Measurements from ENCODE around the gene SNU13. TPM values are rescaled to one million over a fixed set of nuclear protein-coding genes. Genes with fewer than 3 reads are reported as not detected.

Gene SNU13
- total RNA-seq, 4 donors from 2014 or later, result 113 to 159 (median 126) TPM

DNA sequence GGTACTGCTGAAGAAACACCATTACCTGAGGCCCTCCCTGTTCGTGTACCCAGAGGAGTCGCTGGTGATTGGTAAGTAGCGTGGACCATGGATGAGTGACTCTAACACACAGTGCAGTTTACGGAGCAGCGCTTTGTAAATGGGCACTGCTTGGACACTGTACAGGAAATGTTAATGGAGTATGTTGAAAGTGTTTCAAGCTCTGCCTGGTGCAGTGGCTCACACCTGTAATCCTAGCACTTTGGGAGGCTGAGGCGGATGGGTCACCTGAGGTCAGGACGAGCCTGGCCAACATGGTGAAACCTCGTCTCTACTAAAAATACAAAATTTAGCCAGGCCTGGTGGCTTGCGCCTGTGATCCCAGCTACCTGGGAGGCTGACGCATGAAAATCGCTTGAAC is 37.8 kb downstream of the SNU13 start:
- Histone ChIP-seq H3K4me3 (no peak overlapping the region), H3K9me3 (no peaks in the 10 kb centered on the region), H3K27ac (no peak overlapping the region), H3K27me3 (no peaks in the 10 kb centered on the region), H3K36me3 (peaks cover 96% of the 10 kb centered on the region), H3K4me1 (no peaks in the 10 kb centered on the region)
- TF ChIP-seq, protein P1, sequence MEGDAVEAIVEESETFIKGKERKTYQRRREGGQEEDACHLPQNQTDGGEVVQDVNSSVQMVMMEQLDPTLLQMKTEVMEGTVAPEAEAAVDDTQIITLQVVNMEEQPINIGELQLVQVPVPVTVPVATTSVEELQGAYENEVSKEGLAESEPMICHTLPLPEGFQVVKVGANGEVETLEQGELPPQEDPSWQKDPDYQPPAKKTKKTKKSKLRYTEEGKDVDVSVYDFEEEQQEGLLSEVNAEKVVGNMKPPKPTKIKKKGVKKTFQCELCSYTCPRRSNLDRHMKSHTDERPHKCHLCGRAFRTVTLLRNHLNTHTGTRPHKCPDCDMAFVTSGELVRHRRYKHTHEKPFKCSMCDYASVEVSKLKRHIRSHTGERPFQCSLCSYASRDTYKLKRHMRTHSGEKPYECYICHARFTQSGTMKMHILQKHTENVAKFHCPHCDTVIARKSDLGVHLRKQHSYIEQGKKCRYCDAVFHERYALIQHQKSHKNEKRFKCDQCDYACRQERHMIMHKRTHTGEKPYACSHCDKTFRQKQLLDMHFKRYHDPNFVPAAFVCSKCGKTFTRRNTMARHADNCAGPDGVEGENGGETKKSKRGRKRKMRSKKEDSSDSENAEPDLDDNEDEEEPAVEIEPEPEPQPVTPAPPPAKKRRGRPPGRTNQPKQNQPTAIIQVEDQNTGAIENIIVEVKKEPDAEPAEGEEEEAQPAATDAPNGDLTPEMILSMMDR (IDR thresholded peaks at IDR 0.05), result no peak
- TF ChIP-seq EP300 (IDR thresholded peaks at IDR 0.05), result no peak
- TF ChIP-seq POLR2AphosphoS5 (IDR thresholded peaks at IDR 0.05), result no peak
- TF ChIP-seq POLR2A (IDR thresholded peaks at IDR 0.05), result no peak
- whole genome bisulfite sequencing, result 95% methylated on average over 11 of the region's 11 CpGs
- no peak for DNase-seq (ENCODE audit: low spot score in 2 of 2)

DNA sequence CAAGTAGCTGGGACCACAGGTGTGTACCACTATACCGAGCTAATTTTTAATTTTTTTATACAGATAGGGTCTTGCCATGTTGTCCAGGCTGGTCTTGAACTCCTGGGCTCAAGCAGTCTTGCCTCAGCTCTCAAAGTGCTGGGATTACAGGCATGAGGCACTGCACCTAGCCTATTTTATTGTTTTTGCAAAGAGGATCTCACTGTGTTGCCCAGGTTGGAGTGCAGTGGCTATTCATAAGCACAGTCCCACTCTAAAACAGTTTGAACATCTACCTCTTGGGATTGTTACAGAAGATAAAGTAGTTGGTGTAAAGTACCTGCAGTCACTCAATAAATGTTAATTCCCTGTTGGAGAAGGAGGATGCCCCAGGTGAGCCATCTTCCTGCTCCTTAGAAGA is 38.4 kb downstream of the SNU13 start:
- Histone ChIP-seq H3K4me3 (no peak overlapping the region), H3K4me1 (no peaks in the 10 kb centered on the region), H3K27ac (no peak overlapping the region), H3K27me3 (no peaks in the 10 kb centered on the region), H3K36me3 (peaks cover 96% of the 10 kb centered on the region), H3K9me3 (no peaks in the 10 kb centered on the region)
- DNase-seq (ENCODE audit: low spot score in 2 of 2), result no peak
- WGBS, result 100% methylated on average over 1 of the region's 1 CpG
- TF ChIP-seq POLR2A (IDR thresholded peaks at IDR 0.05) (no peak), EP300 (IDR thresholded peaks at IDR 0.05) (no peak), POLR2AphosphoS5 (IDR thresholded peaks at IDR 0.05) (no peak)
- TF ChIP-seq, protein P1 (IDR thresholded peaks at IDR 0.05), result no peak

DNA sequence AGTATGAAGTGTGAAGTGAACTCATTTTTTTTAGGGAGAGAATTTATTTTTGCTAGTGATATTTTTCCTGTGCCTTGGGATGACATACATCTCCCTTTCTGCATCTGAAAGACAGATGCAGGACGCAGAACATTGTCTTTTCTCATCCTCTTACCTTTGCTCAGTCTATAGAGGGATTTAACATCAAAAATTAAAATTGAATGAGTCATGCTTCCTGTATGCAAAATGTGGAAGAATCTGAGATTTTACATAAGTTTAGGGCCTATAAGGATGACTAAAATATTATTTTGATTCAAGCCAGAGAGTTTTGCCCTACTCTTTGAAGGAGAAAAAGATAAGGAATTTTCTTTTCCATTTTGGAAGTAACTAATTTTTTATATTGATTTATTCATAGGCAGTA is 40.2 kb downstream of the SNU13 start:
- Histone ChIP-seq H3K36me3 (peaks cover 95% of the 10 kb centered on the region), H3K4me3 (no peak overlapping the region), H3K27me3 (no peaks in the 10 kb centered on the region), H3K27ac (no peak overlapping the region), H3K9me3 (no peaks in the 10 kb centered on the region), H3K4me1 (no peaks in the 10 kb centered on the region)
- WGBS, result 90% methylated on average over 1 of the region's 1 CpG
- no peak for DNase-seq (ENCODE audit: low spot score in 2 of 2)
- TF ChIP-seq POLR2A (IDR thresholded peaks at IDR 0.05) (no peak), POLR2AphosphoS5 (IDR thresholded peaks at IDR 0.05) (no peak), EP300 (IDR thresholded peaks at IDR 0.05) (no peak)
- TF ChIP-seq, protein P1 (IDR thresholded peaks at IDR 0.05), result no peak

DNA sequence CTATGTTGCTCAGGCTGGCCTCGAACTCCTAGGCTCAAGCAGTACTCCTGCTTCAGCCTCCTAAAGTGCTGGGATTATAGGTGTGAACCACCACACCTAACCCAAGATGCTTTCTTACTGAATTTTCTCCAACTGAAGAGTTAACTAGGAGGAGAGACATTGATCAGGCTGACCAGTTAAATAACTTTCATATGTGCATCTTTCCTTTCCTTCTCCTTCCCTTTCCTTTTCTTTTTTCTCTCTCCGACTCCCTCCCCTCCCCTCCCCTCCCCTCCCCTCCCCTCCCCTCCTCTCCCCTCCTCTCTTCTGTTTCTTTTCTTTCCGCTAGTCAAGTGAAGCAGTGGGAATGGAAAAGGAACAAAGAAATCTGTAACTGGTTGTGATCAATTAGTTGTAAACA is 40.9 kb downstream of the SNU13 start:
- Histone ChIP-seq H3K4me3 (no peak overlapping the region), H3K27me3 (no peaks in the 10 kb centered on the region), H3K4me1 (peaks cover under 1% of the 10 kb centered on the region), H3K36me3 (peaks cover 95% of the 10 kb centered on the region), H3K9me3 (no peaks in the 10 kb centered on the region), H3K27ac (no peak overlapping the region)
- no peak for DNase-seq (ENCODE audit: low spot score in 2 of 2)
- WGBS, result 72% methylated on average over 3 of the region's 3 CpGs
- TF ChIP-seq, protein P1 (IDR thresholded peaks at IDR 0.05), result no peak
- TF ChIP-seq POLR2A (IDR thresholded peaks at IDR 0.05) (no peak), POLR2AphosphoS5 (IDR thresholded peaks at IDR 0.05) (no peak), EP300 (IDR thresholded peaks at IDR 0.05) (no peak)

DNA sequence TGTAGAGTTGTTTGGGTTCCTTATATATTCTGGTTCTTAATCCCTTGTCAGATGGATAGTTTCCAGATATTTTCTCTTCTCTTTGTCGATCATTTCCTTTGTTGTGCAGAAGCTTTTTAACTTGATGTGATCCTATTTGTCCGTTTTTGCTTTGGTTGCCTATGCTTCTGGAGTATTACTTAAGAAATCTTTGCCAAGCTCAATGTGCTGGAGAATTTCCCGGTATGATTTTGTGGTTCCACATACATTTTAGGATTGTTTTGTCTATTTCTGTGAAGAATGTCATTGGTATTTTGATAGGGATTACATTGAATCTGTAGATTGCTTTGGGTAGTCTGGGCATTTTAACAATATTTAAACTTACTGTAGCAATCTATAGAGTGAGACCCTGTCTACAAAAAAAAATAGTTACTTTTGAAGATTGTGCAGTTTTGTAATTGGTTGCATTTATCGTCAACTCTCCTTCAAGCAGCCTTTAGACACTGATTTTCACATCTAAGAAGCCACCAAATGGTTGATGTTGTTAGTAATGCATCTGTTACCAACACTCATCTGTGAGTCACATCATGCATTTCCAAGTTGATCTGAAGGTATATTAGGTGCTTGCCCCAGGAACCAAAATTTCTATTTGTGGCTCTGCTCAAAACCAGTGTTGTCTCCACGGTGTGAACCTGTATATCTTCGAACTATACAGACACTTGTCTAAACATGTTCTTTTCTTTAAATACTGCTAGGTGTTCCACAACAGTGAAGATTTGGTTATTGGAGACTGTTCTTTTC is 46.1 kb downstream of the SNU13 start:
- no peak for TF ChIP-seq POLR2A (IDR thresholded peaks at IDR 0.05)
- TF ChIP-seq POLR2AphosphoS5 (IDR thresholded peaks at IDR 0.05), result no peak
- TF ChIP-seq, protein P1 (IDR thresholded peaks at IDR 0.05), result no peak
- TF ChIP-seq EP300 (IDR thresholded peaks at IDR 0.05), result no peak
- Histone ChIP-seq H3K27me3 (no peaks in the 10 kb centered on the region), H3K9me3 (no peaks in the 10 kb centered on the region), H3K27ac (no peak overlapping the region), H3K4me1 (peaks cover 4% of the 10 kb centered on the region), H3K36me3 (peaks cover 91% of the 10 kb centered on the region), H3K4me3 (no peak overlapping the region)
- WGBS, result 79% methylated on average over 6 of the region's 6 CpGs
- DNase-seq (ENCODE audit: low spot score in 2 of 2), result no peak
